GM10847 (cell line): Measurements from ENCODE around the gene BMPER.

Experiments used
- POLR2A ChIP-seq: IDR thresholded peaks from 2 replicates; pipeline ENCODE4 v1.6.1; 2011; ENCODE audit not compliant: insufficient read length; ENCODE audit errors: extremely low read depth

BMPER gene

GRCh38 chr7:33905389-33906032 is at the start of gene BMPER:
BMPER (plus strand) TSS chr7:33905539; CDS start chr7:33905614, 75 bp downstream.
- no peak for TF ChIP-seq POLR2A

GRCh38 chr7:33861947-33862346 is 43.4 kb upstream of the BMPER start:
- TF ChIP-seq POLR2A: no peak

GRCh38 chr7:33862946-33863814 is 42.2 kb upstream of the BMPER start:
- no peak for TF ChIP-seq POLR2A

DNA sequence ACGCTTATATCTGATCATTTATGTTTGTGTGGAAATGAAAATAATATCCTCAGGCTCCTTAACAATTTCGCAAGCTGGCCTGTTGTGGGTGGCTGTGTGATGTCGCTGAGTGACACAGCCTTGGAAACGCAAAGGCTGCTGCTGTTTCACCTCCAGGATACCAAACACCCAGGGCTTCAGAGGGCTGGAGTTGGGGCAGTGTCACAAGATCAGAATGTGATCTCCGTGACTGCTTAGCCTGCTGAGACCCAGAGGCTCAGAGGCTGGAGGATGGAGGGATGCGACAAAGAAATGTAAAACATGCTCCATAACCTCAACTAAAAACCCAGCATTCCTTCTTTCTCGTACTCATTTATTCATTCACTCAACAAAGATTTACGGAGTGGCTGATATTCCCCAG is 37.2 kb upstream of the BMPER start:
- no peak for TF ChIP-seq POLR2A

DNA sequence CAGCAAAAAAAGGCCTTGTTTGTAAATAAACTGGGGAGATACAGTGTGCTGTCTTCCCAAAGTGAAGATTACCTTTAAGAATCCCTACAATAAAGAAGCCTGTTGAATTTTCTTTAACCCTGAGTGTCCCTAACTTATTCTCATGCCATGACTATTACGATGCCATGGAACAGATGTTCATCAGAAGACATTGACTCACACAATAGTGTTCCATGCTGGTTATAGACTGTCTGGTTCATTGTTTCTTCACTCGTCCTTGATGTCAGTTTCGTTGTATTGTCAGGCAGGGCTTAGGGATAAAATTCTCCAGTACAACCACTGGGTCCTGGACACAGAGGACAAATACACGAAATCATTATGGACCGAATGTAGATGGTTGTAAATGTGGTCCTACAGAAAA is 36.2 kb upstream of the BMPER start:
- TF ChIP-seq POLR2A: no peak

- no peak for TF ChIP-seq POLR2A
These were observed 35.2 kb upstream of the BMPER start for GRCh38 chr7:33870120-33870519.

DNA sequence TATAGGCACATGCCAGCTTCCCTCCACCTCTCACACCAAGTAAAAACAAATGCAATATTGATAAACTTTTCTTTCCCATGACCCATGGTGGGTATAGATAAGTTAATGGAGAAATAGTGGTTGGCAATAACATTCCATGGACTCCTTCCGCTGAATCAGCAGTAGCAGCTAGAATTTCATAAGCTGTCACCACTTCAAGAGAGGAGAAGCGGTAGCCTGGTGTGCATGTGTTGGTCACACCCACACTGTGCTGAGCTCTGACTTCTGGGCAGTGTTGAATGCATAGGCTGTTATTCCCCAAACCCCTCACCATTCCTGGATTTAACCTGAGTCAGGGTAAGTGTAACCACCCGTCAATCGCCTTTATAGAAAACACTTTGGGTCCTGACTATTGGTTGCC is 32.5 kb upstream of the BMPER start:
- no peak for TF ChIP-seq POLR2A

GRCh38 chr7:33873518-33873917 is 31.8 kb upstream of the BMPER start:
- TF ChIP-seq POLR2A: no peak

DNA sequence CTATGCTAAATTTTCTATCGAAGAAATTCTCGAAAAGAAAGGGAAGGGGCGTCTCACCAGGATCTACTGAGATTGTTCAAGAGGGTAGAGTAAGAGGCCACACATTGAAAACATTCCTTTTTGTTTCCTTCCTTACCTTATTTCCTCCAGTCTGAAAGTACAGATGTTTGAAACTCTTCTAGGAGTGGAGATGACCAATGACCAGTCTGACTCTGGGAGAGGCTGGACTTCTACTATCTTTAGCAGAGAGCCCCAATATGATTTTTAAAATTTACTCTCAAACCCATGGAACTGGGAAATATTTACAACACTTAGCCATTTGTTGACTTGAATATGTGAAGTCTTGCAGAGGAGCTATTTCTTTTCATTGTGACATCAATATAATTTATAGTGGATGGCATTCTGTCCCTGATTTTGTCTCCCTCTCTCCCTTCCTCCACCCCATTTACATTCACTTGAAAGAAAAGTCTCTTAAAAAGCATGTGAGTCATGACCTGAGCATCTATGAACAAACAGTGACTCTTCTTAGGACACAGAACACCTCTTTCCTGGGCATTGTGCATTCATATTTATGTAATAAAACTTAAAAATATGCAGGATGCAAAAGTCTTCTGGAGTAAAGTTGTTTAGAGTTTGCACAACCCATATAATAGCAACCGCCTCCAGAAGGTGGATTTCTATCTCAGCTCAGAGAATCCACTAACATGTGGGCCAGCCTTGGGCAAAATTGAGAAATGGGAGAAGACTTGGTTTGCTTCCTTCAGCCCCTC is 31.2 kb upstream of the BMPER start:
- no peak for TF ChIP-seq POLR2A

DNA sequence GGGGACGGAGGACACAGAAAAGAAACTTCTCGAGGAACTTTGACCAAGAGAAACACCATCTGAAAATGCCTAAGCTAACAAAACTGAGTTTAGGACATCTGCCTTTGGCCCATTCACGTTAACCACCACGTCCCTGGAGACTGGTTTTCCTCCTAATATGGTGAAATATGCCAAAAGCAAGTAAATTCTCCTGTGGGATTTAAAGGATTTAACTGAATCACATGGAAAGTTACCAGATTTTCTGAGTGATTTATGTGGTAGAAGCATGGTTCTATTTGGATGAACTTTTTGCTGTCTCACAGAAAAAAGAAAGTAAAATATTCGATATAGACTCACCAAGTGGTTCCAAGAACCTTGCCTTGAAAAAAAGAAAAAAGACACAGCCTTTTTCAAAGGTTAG is 30.4 kb upstream of the BMPER start:
- TF ChIP-seq POLR2A: no peak

DNA sequence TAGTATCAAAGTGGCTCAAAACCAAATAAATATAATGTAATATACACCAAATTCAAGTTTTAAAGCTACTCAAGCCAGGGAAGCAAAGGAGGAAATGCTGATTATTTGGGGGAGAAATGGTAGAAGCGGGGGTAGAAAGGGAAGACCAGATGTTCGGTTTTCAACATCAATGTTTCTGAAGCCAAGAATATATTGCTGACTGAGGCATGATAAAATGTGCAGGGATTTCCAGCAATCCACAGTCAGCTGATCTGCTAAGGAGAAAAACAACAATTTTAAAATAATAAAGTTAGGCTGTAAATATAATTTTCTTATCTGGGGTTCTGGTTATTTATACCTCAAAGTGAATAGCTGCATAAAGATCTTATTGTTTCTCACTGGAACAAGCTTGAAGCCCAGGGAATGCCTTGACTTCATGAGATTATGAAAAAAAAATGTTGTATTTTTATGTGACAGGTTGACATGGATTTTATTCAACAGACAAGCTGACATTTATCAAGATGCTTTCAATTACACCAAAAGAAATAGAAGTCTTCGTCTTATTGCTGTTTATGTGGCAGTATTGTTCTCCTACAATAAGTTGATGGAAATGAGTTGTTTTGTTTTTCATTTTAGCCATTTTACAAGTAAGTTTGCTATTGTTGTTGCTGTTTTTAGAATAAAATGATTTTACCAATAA is 28.6 kb upstream of the BMPER start:
- TF ChIP-seq POLR2A: no peak

GRCh38 chr7:33880787-33881186 is 24.6 kb upstream of the BMPER start:
- TF ChIP-seq POLR2A: no peak

DNA sequence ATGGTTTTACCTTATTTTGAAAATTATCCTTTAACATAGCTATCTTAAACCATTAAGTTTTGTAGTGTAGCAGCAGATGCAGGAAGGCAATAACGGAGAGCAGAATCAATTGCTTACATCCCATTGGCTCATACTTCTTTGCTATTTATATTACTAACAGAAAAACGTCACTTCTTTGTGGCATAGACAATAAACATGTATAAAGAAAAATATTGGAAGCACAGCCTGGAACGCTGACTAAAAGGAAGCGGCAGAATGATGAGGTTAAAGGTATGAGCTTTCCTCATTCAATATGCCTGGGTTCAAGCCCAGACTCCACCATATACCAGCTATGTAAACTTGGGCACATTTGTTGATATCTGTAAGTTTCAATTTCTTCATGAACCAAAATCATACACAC is 24.0 kb upstream of the BMPER start:
- TF ChIP-seq POLR2A: no peak

DNA sequence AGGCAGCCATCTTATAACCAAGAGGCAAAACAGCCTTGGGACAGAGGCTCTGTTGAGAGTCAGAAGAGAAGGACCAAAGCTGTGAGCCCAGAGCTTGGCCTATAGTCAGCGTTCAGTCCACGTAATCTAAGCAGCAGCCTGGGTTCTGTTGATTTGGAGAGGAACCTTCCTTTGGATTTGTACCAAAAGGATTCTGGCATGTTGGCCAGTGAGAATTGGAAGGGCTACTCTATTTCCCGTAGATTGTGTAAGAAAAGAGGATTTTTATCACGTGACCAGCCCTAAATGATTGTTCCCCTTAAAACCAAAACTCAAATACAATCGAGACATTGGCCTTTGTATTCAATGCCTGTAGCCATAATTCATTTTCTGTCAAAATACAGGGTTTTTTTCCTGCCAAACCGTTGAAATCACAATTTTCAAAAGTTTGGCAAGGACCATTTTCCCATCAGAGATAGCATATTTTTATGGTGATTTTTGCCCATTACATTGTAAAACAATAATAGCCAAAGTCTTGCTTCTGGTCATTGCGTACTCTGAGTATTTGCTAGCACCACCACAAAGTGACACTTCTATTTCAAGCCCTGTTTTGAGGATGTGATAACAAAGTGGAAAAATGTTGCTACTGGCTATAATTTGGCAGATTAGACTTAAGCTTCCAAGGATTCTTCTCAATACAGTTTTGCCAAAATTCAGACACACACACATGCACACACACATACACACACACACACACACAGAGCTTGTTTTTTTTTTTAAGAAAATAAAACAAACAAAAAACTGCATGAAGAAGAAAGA is 23.1 kb upstream of the BMPER start:
- no peak for TF ChIP-seq POLR2A
